K562 (cell line): Measurements from ENCODE around the gene RAI2. TPM values are rescaled to one million over a fixed set of nuclear protein-coding genes. Genes with fewer than 3 reads are reported as not detected.

Experiments
- ATAC-seq: fragments of 200-7000 bp; cut with Tn5 transposase; 3 replicates; pipeline ENCODE4 v1.9.1; 2020; ENCODE audit warnings: moderate library complexity
- BruUV-seq: library from RNA; stranded (reverse); fragments of 400-500 nt; replicated peaks from 2 replicates; lab custom pipeline; 2021; lab: Mats Ljungman, UMichigan
- CTCF ChIA-PET: fragments of 300-600 bp; formaldehyde crosslinking; extraction: SDS; loops from one replicate; lab custom pipeline; 2021; ENCODE audit warnings: low intra/inter-chr PET ratio; lab: Yijun Ruan, JAX
- POLR2A ChIA-PET: fragments of 300-600, 350-650 bp; sonication (Branson Sonifier 250); formaldehyde crosslinking; extraction: SDS; loops from one replicate; lab custom pipeline; 2021; ENCODE audit warnings: antibody characterized with exemption, inconsistent platforms; lab: Yijun Ruan, JAX
- DNase-seq, 4 experiments: peaks; one replicate each; pipeline versions ENCODE4 v3.0.0 to v3.0.0-alpha.2; 2011 to 2018; ENCODE audit warnings: low spot score in 3 of 4, mixed read lengths in 3 of 4; ENCODE audit errors: extremely low read depth in 1 of 4
- FAIRE-seq: peaks from 2 replicates; lab custom pipeline; 2011; peaks lifted over from hg19 to GRCh38; lab: Jason Lieb, UNC
- H2AFZ ChIP-seq: 2 replicates; pipeline ENCODE4 v1.6.0; 2011; ENCODE audit warnings: low read depth, low read length, control low read depth, inconsistent platforms
- H3K27ac ChIP-seq: fragments of 200-600 bp; 3 replicates; pipeline ENCODE4 v1.8.0; 2011; ENCODE audit warnings: low read depth, mild to moderate bottlenecking, control low read depth, inconsistent platforms, low read length, moderate library complexity, mixed read lengths; ENCODE audit errors: extremely low read depth
- H3K27me3 ChIP-seq, 2 experiments: fragments of 300-600 bp in 1 of 2; 2 replicates in 1 of 2; 3 replicates in 1 of 2; pipeline versions ENCODE4 v1.6.0 to v1.8.0; 2011; ENCODE audit warnings: inconsistent platforms in 2 of 2, low read length in 2 of 2, mild to moderate bottlenecking in 1 of 2, mixed read lengths in 1 of 2, moderate library complexity in 1 of 2; ENCODE audit not compliant: control insufficient read depth in 2 of 2, insufficient read depth in 2 of 2
- H3K36me3 ChIP-seq: fragments of 300-600 bp; 3 replicates; pipeline ENCODE4 v1.8.0; 2011; ENCODE audit warnings: mild to moderate bottlenecking, low read length, inconsistent platforms; ENCODE audit not compliant: control insufficient read depth, insufficient read depth
- H3K4me1 ChIP-seq, 2 experiments: fragments of 200-600 bp in 1 of 2; replicated peaks in 1 of 2; 2 replicates in 1 of 2; 3 replicates in 1 of 2; pipeline versions ENCODE4 v1.5.1 to v1.8.0; 2011; ENCODE audit warnings: inconsistent platforms in 2 of 2, low read length in 2 of 2, mild to moderate bottlenecking in 1 of 2, mixed read lengths in 1 of 2, moderate library complexity in 1 of 2; ENCODE audit not compliant: control insufficient read depth in 2 of 2, insufficient read depth in 2 of 2
- H3K4me2 ChIP-seq: 2 replicates; pipeline ENCODE4 v1.6.1; 2011; ENCODE audit warnings: low read length, control low read depth, inconsistent platforms, mixed read lengths; ENCODE audit not compliant: insufficient read depth
- H3K4me3 ChIP-seq: fragments of 200-600 bp; sonication (generic), shearing (Covaris generic); 2 replicates; pipeline ENCODE4 v1.5.1; 2016; ENCODE audit warnings: control low read depth, inconsistent platforms
- H3K79me2 ChIP-seq: fragments of 200-600 bp; 3 replicates; pipeline ENCODE4 v1.8.0; 2011; ENCODE audit warnings: low read length, inconsistent platforms; ENCODE audit not compliant: control insufficient read depth, insufficient read depth
- H3K9ac ChIP-seq, 2 experiments: 2 replicates each; pipeline versions ENCODE4 v1.6.0 to v1.6.1; 2011; ENCODE audit warnings: low read depth in 2 of 2, low read length in 2 of 2, control low read depth in 1 of 2, inconsistent platforms in 1 of 2, mild to moderate bottlenecking in 1 of 2, mixed read lengths in 1 of 2; ENCODE audit not compliant: insufficient read depth in 1 of 2
- H3K9me1 ChIP-seq: one replicate; pipeline ENCODE4 v1.6.0; 2011; ENCODE audit warnings: inconsistent platforms, mild to moderate bottlenecking, low read length, moderate library complexity; ENCODE audit not compliant: control insufficient read depth, insufficient read depth
- H3K9me3 ChIP-seq: replicated peaks from 2 replicates; pipeline ENCODE4 v1.5.1; 2011; ENCODE audit warnings: low read depth, low read length, inconsistent platforms; ENCODE audit not compliant: control insufficient read depth, insufficient read depth
- H4K20me1 ChIP-seq: replicated peaks from 2 replicates; pipeline ENCODE4 v1.6.1; 2011; ENCODE audit warnings: low read length, inconsistent platforms, mixed read lengths; ENCODE audit not compliant: control insufficient read depth, insufficient read depth
- BRD9 ChIP-seq: fragments of 450-650 bp; IDR thresholded peaks from 2 replicates; pipeline ENCODE4 v1.6.1; 2018; ENCODE audit warnings: low read depth; ENCODE audit not compliant: partially characterized antibody
- BRF1 ChIP-seq: IDR thresholded peaks from 3 replicates; pipeline ENCODE4 v1.6.1; 2011; ENCODE audit warnings: borderline replicate concordance, mild to moderate bottlenecking; ENCODE audit not compliant: insufficient read length; ENCODE audit errors: extremely low read depth
- CTCF ChIP-seq, 3 experiments: IDR thresholded peaks in 2 of 3; conservative IDR thresholded peaks in 1 of 3; 2 replicates each; pipeline ENCODE4 v1.5.1; 2011 to 2012; ENCODE audit warnings: low read length in 3 of 3, mild to moderate bottlenecking in 3 of 3, control low read depth in 2 of 3, improper control_type of control experiment in 1 of 3, inconsistent platforms in 1 of 3, low read depth in 1 of 3, mixed read lengths in 1 of 3, moderate library complexity in 1 of 3; ENCODE audit not compliant: insufficient read depth in 2 of 3
- FOXA1 ChIP-seq: fragments of 450-650 bp; IDR thresholded peaks from 2 replicates; pipeline ENCODE4 v1.6.1; 2016; ENCODE audit warnings: mild to moderate bottlenecking, borderline replicate concordance
- FOXJ3 ChIP-seq: sonication (generic); formaldehyde crosslinking; IDR thresholded peaks from 2 replicates; pipeline ENCODE4 v1.4.0; 2020; ENCODE audit warnings: mild to moderate bottlenecking, missing genetic modification reagents
- FOXP4 ChIP-seq: sonication (generic); formaldehyde crosslinking; IDR thresholded peaks from 2 replicates; pipeline ENCODE4 v1.8.0; 2022; ENCODE audit warnings: mild to moderate bottlenecking, missing genetic modification reagents, borderline replicate concordance
- NKRF ChIP-seq: fragments of 450-650 bp; IDR thresholded peaks from 2 replicates; pipeline ENCODE4 v1.6.1; 2016; ENCODE audit warnings: borderline replicate concordance
- RHOXF2B ChIP-seq: fragments of 250-450 bp; sonication (Bioruptor Pico); conservative IDR thresholded peaks from 2 replicates; pipeline ENCODE4 v1.5.1; 2021
- XRCC3 ChIP-seq: fragments of 450-650 bp; IDR thresholded peaks from 2 replicates; pipeline ENCODE4 v1.6.1; 2017; ENCODE audit warnings: mild to moderate bottlenecking, moderate library complexity
- ZKSCAN3 ChIP-seq: fragments of 250-450 bp; sonication (Bioruptor Pico); IDR thresholded peaks from 2 replicates; pipeline ENCODE4 v1.4.0; 2020
- ZNF124 ChIP-seq: sonication (generic); formaldehyde crosslinking; IDR thresholded peaks from 2 replicates; pipeline ENCODE4 v1.8.1; 2022; ENCODE audit warnings: missing genetic modification reagents
- ZNF184 ChIP-seq: sonication (generic); formaldehyde crosslinking; IDR thresholded peaks from 2 replicates; pipeline ENCODE4 v1.5.0; 2020; ENCODE audit warnings: missing genetic modification reagents
- ZNF232 ChIP-seq: sonication (generic); formaldehyde crosslinking; IDR thresholded peaks from 2 replicates; pipeline ENCODE4 v1.8.0; 2022; ENCODE audit warnings: mild to moderate bottlenecking, missing genetic modification reagents
- WGBS: fragments of 100-300 bp; shearing (Covaris generic); methylation state at CpG from one replicate; pipeline ENCODE4 v1.1.6; 2016; ENCODE audit warnings: low coverage, mixed read lengths; ENCODE audit not compliant: insufficient coverage; ENCODE audit errors: missing lambda C conversion rate; 5-methylcytosine and 5-hydroxymethylcytosine counted together
- in situ Hi-C: fragments of 300-500 bp; cut with MboI; formaldehyde crosslinking; loops from 4 replicates; pipeline ENCODE4 v1.15.0; 2018; ENCODE audit warnings: inconsistent platforms, mixed read lengths
- intact Hi-C: fragments of 100-400 bp; cut with micrococcal nuclease; formaldehyde crosslinking; loops from 2 replicates; pipeline ENCODE4 v1.14.2; 2022
- polyA plus RNA-seq, 8 experiments: library from polyadenylated mRNA; depleted of rRNA in 4 of 8; stranded (reverse) in 5 of 8; unstranded in 3 of 8; fragments of >200 nt; fragmentation: Nextera tagmentation in 2 of 8; fragmentation: Illumina TruSeq in 1 of 8; extraction: Ambion mirVana in 2 of 8; extraction: Trizol in 1 of 8; gene quantifications; 2 replicates each; pipeline versions ENCODE4 v1.2.1 to v1.2.3, GENCODE V29; 2011 to 2014; ENCODE audit warnings: inconsistent platforms in 1 of 8, missing spikeins in 1 of 8
- total RNA-seq, 7 experiments: library from RNA; depleted of rRNA in 6 of 7; stranded (reverse); fragments of >200 nt in 6 of 7; fragmentation: Illumina TruSeq in 2 of 7; extraction: Trizol in 2 of 7; gene quantifications; 2 replicates each; pipeline versions ENCODE4 v1.2.1 to v1.2.3, GENCODE V29; 2011 to 2021; ENCODE audit warnings: low replicate concordance in 1 of 7

RAI2 gene
- total and polyA plus RNA-seq, 9 of the 15 experiments (the other 6 are each of a cell fraction or from before 2014, with no cell fraction given), result not detected

GRCh38 chrX:17774053-17774452 lies 87.0 kb downstream of the RAI2 start:
- H3K9me1 ChIP-seq, result no peaks in the 10 kb centered on the region
- no CpG with 5 or more reads among the region's 1 CpG for WGBS
- intact Hi-C loops, result no loop called here
- no peak for TF ChIP-seq BRD9
- no peak for TF ChIP-seq RHOXF2B (CRISPR knock-in tag)
- TF ChIP-seq CTCF (IDR thresholded peaks at IDR 0.05 in 2 of 3, conservative IDR thresholded peaks at IDR 0.05 in 1 of 3; ENCODE audit: insufficient read depth in 2 of 3, low read depth in 1 of 3, low read length in 3 of 3), result no peak
- no peak for TF ChIP-seq FOXA1
- no peak for TF ChIP-seq NKRF
- no peak for TF ChIP-seq ZNF124 (CRISPR knock-in tag)
- TF ChIP-seq ZKSCAN3, result no peak
- no peak for TF ChIP-seq ZNF184 (CRISPR knock-in tag)
- no peak for TF ChIP-seq FOXP4 (CRISPR knock-in tag)
- no peak for TF ChIP-seq XRCC3
- no peak for TF ChIP-seq FOXJ3 (CRISPR knock-in tag)
- no peak for TF ChIP-seq ZNF232 (CRISPR knock-in tag)
- no peak for TF ChIP-seq BRF1
- TF ChIP-seq, all 486 proteins: peak for 0
- POLR2A ChIA-PET, result no interaction called here
- FAIRE-seq (no peak), ATAC-seq (no peak), DNase-seq (no peak)
- no peaks in the 10 kb centered on the region for H3K36me3 ChIP-seq
- H3K27me3 ChIP-seq, result no peaks in the 10 kb centered on the region
- H3K9me3 ChIP-seq, result no peaks in the 10 kb centered on the region
- H3K27ac ChIP-seq, result no peak overlapping the region
- no peak overlapping the region for H2AFZ ChIP-seq
- no peaks in the 10 kb centered on the region for H3K79me2 ChIP-seq
- H3K4me2 ChIP-seq, result no peak overlapping the region
- no peaks in the 10 kb centered on the region; the same call in 1 of the 2 replicates for H4K20me1 ChIP-seq
- BruUV-seq, result no TSS peak
- H3K4me3 ChIP-seq, result no peak overlapping the region
- H3K4me1 ChIP-seq, result no peaks in the 10 kb centered on the region
- CTCF ChIA-PET, result no interaction called here
- in situ Hi-C loops, result no loop called here
- no peak overlapping the region for H3K9ac ChIP-seq
